ENCODE results near the gene ZNF532.

ZNF532 gene

GRCh38 chr18:58867281-58867961 lies 2.7 kb downstream of the ZNF532 start:
- no peak for TF ChIP-seq CTCF (IDR thresholded peaks at IDR 0.05; ENCODE audit: control insufficient read depth, extremely low read depth, insufficient read depth)
- H3K4me3 ChIP-seq (ENCODE audit: low read depth, low read length): no peak overlapping the region
- no peak for DNase-seq (ENCODE audit: low read depth)

GRCh38 chr18:58868440-58868839 lies 3.8 kb downstream of the ZNF532 start:
- no peak overlapping the region for H3K4me3 ChIP-seq (ENCODE audit: low read depth, low read length)
- DNase-seq (ENCODE audit: low read depth): no peak
- TF ChIP-seq CTCF (IDR thresholded peaks at IDR 0.05; ENCODE audit: control insufficient read depth, extremely low read depth, insufficient read depth): no peak

- no peak overlapping the region for H3K4me3 ChIP-seq (ENCODE audit: low read depth, low read length)
- TF ChIP-seq CTCF (IDR thresholded peaks at IDR 0.05; ENCODE audit: control insufficient read depth, extremely low read depth, insufficient read depth): no peak
- DNase-seq (ENCODE audit: low read depth): no peak
These were observed 5.5 kb downstream of the ZNF532 start for GRCh38 chr18:58870130-58870529.

GRCh38 chr18:58870621-58871020 lies 5.9 kb downstream of the ZNF532 start:
- H3K4me3 ChIP-seq (ENCODE audit: low read depth, low read length): no peak overlapping the region
- no peak for TF ChIP-seq CTCF (IDR thresholded peaks at IDR 0.05; ENCODE audit: control insufficient read depth, extremely low read depth, insufficient read depth)
- no peak for DNase-seq (ENCODE audit: low read depth)

- DNase-seq (ENCODE audit: low read depth): no peak
- TF ChIP-seq CTCF (IDR thresholded peaks at IDR 0.05; ENCODE audit: control insufficient read depth, extremely low read depth, insufficient read depth): no peak
- H3K4me3 ChIP-seq (ENCODE audit: low read depth, low read length): no peak overlapping the region
These were observed 7.1 kb downstream of the ZNF532 start for GRCh38 chr18:58871514-58872420.

GRCh38 chr18:58878640-58879039 lies 14.0 kb downstream of the ZNF532 start:
- no peak for TF ChIP-seq CTCF (IDR thresholded peaks at IDR 0.05; ENCODE audit: control insufficient read depth, extremely low read depth, insufficient read depth)
- no peak for DNase-seq (ENCODE audit: low read depth)
- no peak overlapping the region for H3K4me3 ChIP-seq (ENCODE audit: low read depth, low read length)
